IMR-90 (cell line): Measurements from ENCODE around the gene MPRIP.

Source experiments
- CTCF ChIP-seq: conservative IDR thresholded peaks from 2 replicates; pipeline ENCODE4 v1.5.1; 2012; ENCODE audit warnings: mild to moderate bottlenecking, low read depth, low read length, improper control_type of control experiment
- POLR2A ChIP-seq: IDR thresholded peaks from 2 replicates; pipeline ENCODE4 v1.6.1; 2012; ENCODE audit warnings: mild to moderate bottlenecking, low read depth, low read length
- RAD21 ChIP-seq: IDR thresholded peaks from 2 replicates; pipeline ENCODE4 v1.6.1; 2012; ENCODE audit warnings: low read length, improper control_type of control experiment
- SMC3 ChIP-seq: fragments of 150-350 bp; IDR thresholded peaks from 2 replicates; pipeline ENCODE4 v1.6.1; 2016; ENCODE audit warnings: low read depth, mild to moderate bottlenecking, antibody characterized with exemption, low read length, moderate library complexity

GRCh38 chr17:17072546-17072945 lies 30.3 kb downstream of the MPRIP start:
- TF ChIP-seq CTCF = no peak
- no peak for TF ChIP-seq SMC3
- no peak for TF ChIP-seq RAD21
- no peak for TF ChIP-seq POLR2A
